ENCODE measurements around the gene ZNF784.

Gene ZNF784

GRCh38 chr19:55621205-55621672 lies 3.1 kb downstream of the ZNF784 start:
- Histone ChIP-seq H3K27me3 (ENCODE audit: control insufficient read depth in 1 of 2, insufficient read depth in 2 of 2, low read length in 2 of 2) (no peaks in the 10 kb centered on the region), H3K4me1 (ENCODE audit: control insufficient read depth in 1 of 2, insufficient read depth in 2 of 2, low read length in 2 of 2) (peaks cover 12 to 13% of the 10 kb centered on the region in 2 donors), H3K27ac (ENCODE audit: low read depth, low read length) (no peak overlapping the region), H3K9me3 (ENCODE audit: control insufficient read depth in 1 of 2, low read length in 2 of 2) (no peaks in the 10 kb centered on the region), H3K36me3 (ENCODE audit: control insufficient read depth in 1 of 2, insufficient read depth in 2 of 2, low read length in 2 of 2) (peaks cover 6 to 19% of the 10 kb centered on the region in 2 donors), H3K4me3 (ENCODE audit: low read depth in 1 of 2, low read length in 2 of 2) (no peak overlapping the region), H3K9ac (ENCODE audit: low read depth in 1 of 2, low read length in 2 of 2) (no peak overlapping the region)

GRCh38 chr19:55620410-55621204 lies 3.8 kb downstream of the ZNF784 start:
- Histone ChIP-seq H3K4me3 (ENCODE audit: low read depth in 1 of 2, low read length in 2 of 2) (no peak overlapping the region), H3K4me1 (ENCODE audit: control insufficient read depth in 1 of 2, insufficient read depth in 2 of 2, low read length in 2 of 2) (peaks cover 6 to 8% of the 10 kb centered on the region in 2 donors), H3K36me3 (ENCODE audit: control insufficient read depth in 1 of 2, insufficient read depth in 2 of 2, low read length in 2 of 2) (peaks cover 6 to 24% of the 10 kb centered on the region in 2 donors), H3K27ac (ENCODE audit: low read depth, low read length) (no peak overlapping the region), H3K9me3 (ENCODE audit: control insufficient read depth in 1 of 2, low read length in 2 of 2) (no peaks in the 10 kb centered on the region), H3K9ac (ENCODE audit: low read depth in 1 of 2, low read length in 2 of 2) (no peak overlapping the region), H3K27me3 (ENCODE audit: control insufficient read depth in 1 of 2, insufficient read depth in 2 of 2, low read length in 2 of 2) (no peaks in the 10 kb centered on the region)

GRCh38 chr19:55619286-55619685 lies 5.1 kb downstream of the ZNF784 start:
- Histone ChIP-seq H3K9ac (ENCODE audit: low read depth in 1 of 2, low read length in 2 of 2) (no peak overlapping the region), H3K9me3 (ENCODE audit: control insufficient read depth in 1 of 2, low read length in 2 of 2) (no peaks in the 10 kb centered on the region), H3K36me3 (ENCODE audit: control insufficient read depth in 1 of 2, insufficient read depth in 2 of 2, low read length in 2 of 2) (peaks cover 6 to 26% of the 10 kb centered on the region in 2 donors), H3K4me3 (ENCODE audit: low read depth in 1 of 2, low read length in 2 of 2) (no peak overlapping the region), H3K27me3 (ENCODE audit: control insufficient read depth in 1 of 2, insufficient read depth in 2 of 2, low read length in 2 of 2) (no peaks in the 10 kb centered on the region), H3K4me1 (ENCODE audit: control insufficient read depth in 1 of 2, insufficient read depth in 2 of 2, low read length in 2 of 2) (no peaks in the 10 kb centered on the region), H3K27ac (ENCODE audit: low read depth, low read length) (no peak overlapping the region)

- H3K27ac ChIP-seq (ENCODE audit: low read depth, low read length) = no peak overlapping the region
- no peaks in the 10 kb centered on the region for H3K4me1 ChIP-seq (ENCODE audit: control insufficient read depth in 1 of 2, insufficient read depth in 2 of 2, low read length in 2 of 2)
- peaks cover 6 to 26% of the 10 kb centered on the region in 2 donors for H3K36me3 ChIP-seq (ENCODE audit: control insufficient read depth in 1 of 2, insufficient read depth in 2 of 2, low read length in 2 of 2)
- H3K4me3 ChIP-seq (ENCODE audit: low read depth in 1 of 2, low read length in 2 of 2) = no peak overlapping the region
- H3K9me3 ChIP-seq (ENCODE audit: control insufficient read depth in 1 of 2, low read length in 2 of 2) = no peaks in the 10 kb centered on the region
- no peak overlapping the region for H3K9ac ChIP-seq (ENCODE audit: low read depth in 1 of 2, low read length in 2 of 2)
- H3K27me3 ChIP-seq (ENCODE audit: control insufficient read depth in 1 of 2, insufficient read depth in 2 of 2, low read length in 2 of 2) = no peaks in the 10 kb centered on the region
Measured at GRCh38 chr19:55618426-55618825, 5.9 kb downstream of the ZNF784 start.

GRCh38 chr19:55617426-55617825 lies 6.9 kb downstream of the ZNF784 start:
- H3K4me1 ChIP-seq (ENCODE audit: control insufficient read depth in 1 of 2, insufficient read depth in 2 of 2, low read length in 2 of 2) = no peaks in the 10 kb centered on the region
- H3K9me3 ChIP-seq (ENCODE audit: control insufficient read depth in 1 of 2, low read length in 2 of 2) = no peaks in the 10 kb centered on the region
- peaks cover 6 to 26% of the 10 kb centered on the region in 2 donors for H3K36me3 ChIP-seq (ENCODE audit: control insufficient read depth in 1 of 2, insufficient read depth in 2 of 2, low read length in 2 of 2)
- no peak overlapping the region for H3K9ac ChIP-seq (ENCODE audit: low read depth in 1 of 2, low read length in 2 of 2)
- no peak overlapping the region for H3K4me3 ChIP-seq (ENCODE audit: low read depth in 1 of 2, low read length in 2 of 2)
- H3K27ac ChIP-seq (ENCODE audit: low read depth, low read length) = no peak overlapping the region
- no peaks in the 10 kb centered on the region for H3K27me3 ChIP-seq (ENCODE audit: control insufficient read depth in 1 of 2, insufficient read depth in 2 of 2, low read length in 2 of 2)

GRCh38 chr19:55616395-55616875 lies 7.9 kb downstream of the ZNF784 start:
- no peak overlapping the region for H3K4me3 ChIP-seq (ENCODE audit: low read depth in 1 of 2, low read length in 2 of 2)
- no peaks in the 10 kb centered on the region for H3K4me1 ChIP-seq (ENCODE audit: control insufficient read depth in 1 of 2, insufficient read depth in 2 of 2, low read length in 2 of 2)
- no peak overlapping the region for H3K27ac ChIP-seq (ENCODE audit: low read depth, low read length)
- peaks cover 6 to 26% of the 10 kb centered on the region in 2 donors for H3K36me3 ChIP-seq (ENCODE audit: control insufficient read depth in 1 of 2, insufficient read depth in 2 of 2, low read length in 2 of 2)
- H3K9ac ChIP-seq (ENCODE audit: low read depth in 1 of 2, low read length in 2 of 2) = no peak overlapping the region
- no peaks in the 10 kb centered on the region for H3K9me3 ChIP-seq (ENCODE audit: control insufficient read depth in 1 of 2, low read length in 2 of 2)
- no peaks in the 10 kb centered on the region for H3K27me3 ChIP-seq (ENCODE audit: control insufficient read depth in 1 of 2, insufficient read depth in 2 of 2, low read length in 2 of 2)

- no peaks in the 10 kb centered on the region for H3K9me3 ChIP-seq (ENCODE audit: control insufficient read depth in 1 of 2, low read length in 2 of 2)
- H3K4me1 ChIP-seq (ENCODE audit: control insufficient read depth in 1 of 2, insufficient read depth in 2 of 2, low read length in 2 of 2) = no peaks in the 10 kb centered on the region
- H3K4me3 ChIP-seq (ENCODE audit: low read depth in 1 of 2, low read length in 2 of 2) = no peak overlapping the region
- no peaks in the 10 kb centered on the region for H3K27me3 ChIP-seq (ENCODE audit: control insufficient read depth in 1 of 2, insufficient read depth in 2 of 2, low read length in 2 of 2)
- H3K27ac ChIP-seq (ENCODE audit: low read depth, low read length) = no peak overlapping the region
- H3K9ac ChIP-seq (ENCODE audit: low read depth in 1 of 2, low read length in 2 of 2) = no peak overlapping the region
- peaks cover 6 to 20% of the 10 kb centered on the region in 2 donors for H3K36me3 ChIP-seq (ENCODE audit: control insufficient read depth in 1 of 2, insufficient read depth in 2 of 2, low read length in 2 of 2)
Measured at GRCh38 chr19:55615543-55616394, 8.6 kb downstream of the ZNF784 start.

- Histone ChIP-seq H3K36me3 (ENCODE audit: control insufficient read depth in 1 of 2, insufficient read depth in 2 of 2, low read length in 2 of 2) (peaks cover 6 to 24% of the 10 kb centered on the region in 2 donors), H3K27me3 (ENCODE audit: control insufficient read depth in 1 of 2, insufficient read depth in 2 of 2, low read length in 2 of 2) (no peaks in the 10 kb centered on the region), H3K4me1 (ENCODE audit: control insufficient read depth in 1 of 2, insufficient read depth in 2 of 2, low read length in 2 of 2) (no peaks in the 10 kb centered on the region), H3K4me3 (ENCODE audit: low read depth in 1 of 2, low read length in 2 of 2) (no peak overlapping the region), H3K27ac (ENCODE audit: low read depth, low read length) (no peak overlapping the region), H3K9me3 (ENCODE audit: control insufficient read depth in 1 of 2, low read length in 2 of 2) (no peaks in the 10 kb centered on the region), H3K9ac (ENCODE audit: low read depth in 1 of 2, low read length in 2 of 2) (no peak overlapping the region)
Measured at GRCh38 chr19:55614711-55615542, 9.4 kb downstream of the ZNF784 start.

GRCh38 chr19:55613930-55614710 lies 10.2 kb downstream of the ZNF784 start:
- Histone ChIP-seq H3K27me3 (ENCODE audit: control insufficient read depth in 1 of 2, insufficient read depth in 2 of 2, low read length in 2 of 2) (no peaks in the 10 kb centered on the region), H3K9me3 (ENCODE audit: control insufficient read depth in 1 of 2, low read length in 2 of 2) (no peaks in the 10 kb centered on the region), H3K4me1 (ENCODE audit: control insufficient read depth in 1 of 2, insufficient read depth in 2 of 2, low read length in 2 of 2) (no peaks in the 10 kb centered on the region), H3K27ac (ENCODE audit: low read depth, low read length) (no peak overlapping the region), H3K4me3 (ENCODE audit: low read depth in 1 of 2, low read length in 2 of 2) (no peak overlapping the region), H3K9ac (ENCODE audit: low read depth in 1 of 2, low read length in 2 of 2) (no peak overlapping the region), H3K36me3 (ENCODE audit: control insufficient read depth in 1 of 2, insufficient read depth in 2 of 2, low read length in 2 of 2) (peaks cover 6 to 32% of the 10 kb centered on the region in 2 donors)
